ENCODE measurements around the gene ZNF862.

The ZNF862 gene

DNA sequence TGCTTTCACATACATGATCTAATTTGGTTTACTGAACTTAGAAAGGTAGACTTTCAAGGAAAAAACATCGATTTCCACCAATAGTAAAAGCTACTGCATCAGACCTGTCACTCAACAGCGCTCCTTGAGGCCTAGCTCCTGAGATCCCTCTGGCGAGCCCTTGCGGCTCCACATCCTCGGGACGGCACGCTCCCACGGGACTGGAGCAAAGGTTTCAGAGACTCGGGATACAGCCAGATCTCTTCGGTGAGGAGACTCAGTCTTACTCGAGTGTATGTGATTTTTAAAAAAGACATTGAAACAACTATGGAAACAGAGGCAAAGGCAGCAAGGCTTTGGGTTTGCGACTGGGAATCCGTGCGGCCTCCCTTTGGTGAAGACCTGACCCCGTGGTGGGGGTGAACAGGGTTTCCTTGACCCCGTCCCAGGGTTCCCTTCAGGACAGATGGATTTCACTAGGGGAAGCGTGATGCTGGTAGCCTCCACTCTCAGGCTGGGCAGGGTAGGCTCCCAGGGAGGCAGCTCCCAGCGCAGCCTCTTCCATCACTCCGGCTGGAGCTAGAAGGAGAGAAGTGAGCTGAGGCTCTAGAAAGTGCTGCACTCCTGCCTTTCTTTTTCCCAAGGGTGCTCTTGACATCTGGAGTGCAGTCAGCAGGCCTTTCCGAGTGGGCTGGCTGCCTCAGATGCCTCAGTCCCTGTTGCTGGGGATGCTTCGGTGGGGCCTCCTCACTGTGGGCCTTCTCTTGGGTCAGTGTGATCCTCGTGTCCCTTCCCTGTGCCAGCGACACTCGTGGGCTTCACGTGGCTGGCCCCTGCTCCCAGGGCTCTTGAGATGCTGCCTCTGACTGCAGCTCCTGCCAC is 29.8 kb downstream of the ZNF862 start:
- DNase-seq: no peak

DNA sequence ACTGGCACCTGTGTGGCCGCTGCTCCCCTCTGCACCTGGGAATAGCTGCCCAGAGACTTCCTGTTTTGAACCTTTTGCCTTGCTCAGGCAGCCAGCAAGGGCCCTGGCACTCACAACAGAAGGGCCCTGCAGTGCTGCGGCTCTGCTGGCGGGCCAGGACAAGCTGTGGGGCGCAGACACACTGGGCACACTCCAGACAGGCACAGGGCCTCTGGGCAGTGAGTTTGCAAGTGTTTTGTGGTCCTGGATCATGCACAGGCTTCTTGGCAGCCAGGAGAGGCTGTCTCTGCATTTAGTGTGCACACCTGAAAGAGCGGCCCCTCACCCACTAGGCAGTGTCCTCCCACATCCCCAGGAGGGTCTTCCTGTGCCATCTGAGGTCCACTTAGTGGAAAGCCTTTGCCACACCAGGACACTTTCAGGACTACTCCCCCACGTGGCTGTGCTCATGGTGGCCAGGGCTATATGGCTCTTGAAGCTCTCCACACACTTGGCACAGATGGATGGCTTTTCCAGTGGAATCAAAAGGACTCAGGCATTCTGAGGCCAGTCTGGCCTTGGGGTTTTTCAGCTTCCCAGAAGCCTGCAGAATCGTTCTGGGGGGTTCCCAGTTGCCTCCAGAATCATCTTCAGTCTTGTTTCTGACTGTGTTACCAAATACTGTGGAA is 30.6 kb downstream of the ZNF862 start:
- no peak for DNase-seq

DNA sequence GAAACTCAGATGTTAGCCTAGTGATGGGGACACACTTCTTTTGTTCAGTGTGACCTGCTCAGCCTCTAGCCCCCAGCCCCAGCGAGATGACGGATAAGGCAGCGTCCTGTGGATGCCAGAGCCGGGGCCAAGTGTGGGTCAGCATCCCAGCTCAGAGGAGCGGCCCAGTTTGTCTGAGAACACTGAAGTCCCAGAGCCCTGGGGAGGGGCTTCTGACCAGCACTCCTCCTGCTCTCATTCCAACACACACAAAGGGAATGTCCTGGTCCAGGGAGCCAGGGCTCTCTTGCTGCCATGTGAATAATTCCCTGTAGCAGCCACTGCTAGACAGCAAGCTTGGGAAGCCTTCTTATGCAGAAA is 31.1 kb downstream of the ZNF862 start:
- DNase-seq: no peak

DNA sequence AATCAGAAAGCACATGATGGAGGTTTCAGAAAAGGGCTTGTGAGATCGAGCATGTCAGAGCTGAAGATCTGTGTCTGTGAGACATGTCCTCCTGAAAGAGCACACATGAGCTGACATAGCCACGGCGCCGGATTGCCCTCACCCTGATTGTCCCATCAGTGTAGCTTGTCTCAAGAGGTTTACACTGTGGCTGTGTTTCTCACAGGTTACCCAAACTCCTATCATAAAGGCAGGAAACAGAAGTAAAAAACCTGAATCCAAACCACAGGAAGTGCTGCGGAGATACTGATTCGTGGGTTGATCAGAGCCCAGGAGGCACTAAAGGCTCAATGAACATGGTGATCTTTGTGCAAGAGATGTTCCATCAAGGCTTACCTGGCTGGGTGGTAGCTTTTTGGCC is 31.7 kb downstream of the ZNF862 start:
- no peak for DNase-seq

DNA sequence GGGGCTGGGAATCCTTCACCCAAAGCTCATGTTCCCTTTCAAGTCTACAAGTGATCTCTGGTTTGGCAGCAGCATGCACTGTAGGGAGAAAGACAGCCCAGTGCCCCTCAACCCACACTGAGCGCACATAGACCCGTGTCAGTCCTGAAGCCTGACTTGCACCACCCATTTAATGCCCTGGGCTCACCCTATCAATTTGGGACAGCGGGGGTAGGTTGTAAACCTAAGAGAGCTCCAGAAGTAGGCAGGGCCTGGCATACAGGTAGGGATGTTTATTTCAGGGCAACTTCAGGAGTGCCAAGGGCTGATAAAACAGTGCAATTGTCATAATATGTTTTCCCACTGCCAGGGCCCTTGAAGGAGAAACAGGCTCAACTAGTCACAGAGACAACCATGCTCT is 32.1 kb downstream of the ZNF862 start:
- no peak for DNase-seq

DNA sequence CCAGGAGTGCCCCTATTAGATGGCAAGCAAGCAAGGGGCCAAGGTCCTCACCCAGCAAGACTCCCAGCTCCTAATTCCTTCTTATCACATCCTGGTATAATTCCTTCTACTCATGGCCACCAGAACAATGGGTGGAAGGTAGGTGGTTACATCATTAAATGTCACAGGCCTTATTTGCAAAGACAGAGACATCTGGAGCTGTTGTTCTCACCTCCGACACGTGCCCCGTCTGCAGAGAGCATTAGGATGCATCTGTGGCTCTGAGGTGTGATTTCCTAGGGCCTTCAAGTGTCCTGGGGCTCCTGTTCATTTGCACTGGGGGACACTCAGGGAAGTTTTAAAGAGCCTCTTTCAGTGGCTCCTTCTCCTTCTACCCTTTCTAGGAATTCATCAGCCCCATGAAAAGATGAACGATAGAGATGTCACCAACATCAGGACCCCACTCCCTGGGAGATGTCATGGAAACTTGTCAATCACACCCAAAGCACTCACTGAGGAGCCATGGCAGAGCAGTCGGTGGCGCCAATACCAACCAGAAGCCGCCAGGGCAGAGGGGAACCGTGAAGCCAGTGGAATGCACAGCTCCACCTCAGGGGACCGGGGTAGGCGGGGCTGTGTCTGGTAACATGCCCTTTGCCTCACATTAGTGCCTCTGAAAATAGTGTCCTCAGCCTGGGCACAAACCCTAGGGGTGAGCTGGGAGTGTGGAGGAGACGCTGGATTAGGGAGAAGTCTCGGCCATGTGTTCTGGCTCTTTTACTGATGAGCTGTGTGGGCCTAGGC is 32.7 kb downstream of the ZNF862 start:
- DNase-seq: no peak

DNA sequence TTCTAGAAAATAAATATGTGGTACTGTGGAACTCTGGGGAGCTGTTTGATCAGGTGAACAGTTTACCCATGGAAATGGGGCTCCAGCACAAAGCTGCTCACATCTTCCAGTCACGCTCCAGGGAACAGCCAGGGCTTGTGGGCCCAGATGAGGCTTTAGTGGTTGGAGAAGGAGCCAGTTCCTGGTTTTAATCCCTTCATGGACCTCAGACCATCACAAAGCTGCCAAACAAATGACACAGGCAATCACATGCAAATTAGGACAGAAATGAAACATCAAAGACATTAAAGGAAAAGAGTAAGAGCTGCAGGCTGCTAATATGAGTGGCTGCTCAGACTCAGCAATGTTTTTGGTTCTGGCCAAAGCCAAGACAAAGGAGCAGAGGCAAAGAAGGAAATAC is 33.4 kb downstream of the ZNF862 start:
- DNase-seq: no peak

DNA sequence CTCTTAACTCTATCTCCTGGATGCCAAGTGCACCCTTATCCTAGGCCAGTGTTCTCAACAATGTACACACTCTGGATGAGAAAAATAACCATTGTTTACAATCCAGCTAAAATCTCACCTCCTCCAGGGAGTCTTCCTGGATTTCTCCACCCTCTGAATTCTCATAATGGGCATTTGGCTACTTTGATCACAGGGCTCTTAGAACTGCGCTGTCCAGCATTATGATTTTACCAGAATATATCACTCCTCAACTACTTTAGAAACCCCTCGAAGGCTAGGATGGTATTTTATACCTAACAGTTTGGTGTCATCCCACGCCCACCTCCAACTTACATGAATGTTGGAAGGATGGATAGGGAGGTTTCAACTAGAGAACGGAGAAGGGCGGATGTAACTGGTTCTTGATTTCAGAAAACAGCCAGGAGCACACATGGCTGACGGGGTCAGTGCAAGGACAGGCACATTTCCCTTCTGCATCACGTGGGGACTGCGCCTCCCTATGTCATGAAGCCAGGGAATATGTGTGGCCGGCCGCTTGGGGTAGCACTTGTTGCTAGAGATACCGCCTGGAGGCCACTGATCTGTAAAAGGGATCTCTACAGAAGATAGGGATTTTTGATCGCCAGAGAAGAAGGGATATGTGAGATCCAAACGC is 34.4 kb downstream of the ZNF862 start:
- peak in 1 of 2 experiments; percentile 56 for DNase-seq

DNA sequence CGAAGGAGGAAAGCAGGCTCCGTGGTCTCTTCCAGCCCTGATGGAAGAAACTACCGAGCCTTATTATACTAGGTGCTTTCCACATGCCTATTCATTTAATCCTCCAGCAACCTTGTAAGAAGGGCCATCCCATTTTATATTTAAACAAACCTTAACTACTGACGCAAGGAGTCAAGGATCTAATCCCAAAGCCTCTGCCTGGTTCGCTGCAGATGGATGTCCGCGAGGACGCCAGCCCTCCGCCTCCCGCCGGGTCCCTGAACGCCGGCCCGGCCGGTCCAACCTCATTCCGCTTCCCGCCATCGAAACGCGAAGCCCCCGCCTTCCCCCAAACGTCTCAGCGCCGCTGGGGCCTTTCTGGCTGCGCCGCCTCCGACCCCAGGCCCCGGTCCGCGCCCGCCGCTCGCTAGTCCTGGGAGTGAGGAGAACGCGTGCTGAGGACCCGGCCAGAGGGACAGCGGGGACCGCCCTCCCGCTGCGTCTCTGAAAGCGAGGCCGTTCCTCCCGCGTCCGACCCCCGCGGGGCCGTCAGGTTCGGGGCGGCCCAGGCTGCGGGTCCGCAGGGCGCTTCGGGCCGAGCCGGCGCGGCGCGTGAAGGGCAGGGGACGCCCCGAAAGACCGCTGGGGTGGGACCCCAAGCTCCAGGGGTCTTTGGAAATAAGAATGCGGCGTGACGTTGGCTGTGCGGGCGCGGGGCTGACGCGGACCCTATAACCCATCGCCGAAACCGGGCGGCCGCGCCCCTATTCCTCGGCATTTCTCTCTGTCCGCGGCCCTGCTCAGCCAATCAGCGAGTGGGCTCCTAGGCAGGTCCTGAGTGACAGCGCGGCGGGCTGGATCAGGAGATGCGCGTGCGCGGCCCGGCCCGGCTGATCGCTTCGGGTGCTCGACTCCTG is 35.1 kb downstream of the ZNF862 start, which contains the start of gene ATP6V0E2:
TSS of gene ATP6V0E2 (plus strand) at position 896 of the 896 bp plus-strand sequence. CDS start 97 bp downstream, outside the sequence.
- peak; percentile 89 to 96 for DNase-seq

DNA sequence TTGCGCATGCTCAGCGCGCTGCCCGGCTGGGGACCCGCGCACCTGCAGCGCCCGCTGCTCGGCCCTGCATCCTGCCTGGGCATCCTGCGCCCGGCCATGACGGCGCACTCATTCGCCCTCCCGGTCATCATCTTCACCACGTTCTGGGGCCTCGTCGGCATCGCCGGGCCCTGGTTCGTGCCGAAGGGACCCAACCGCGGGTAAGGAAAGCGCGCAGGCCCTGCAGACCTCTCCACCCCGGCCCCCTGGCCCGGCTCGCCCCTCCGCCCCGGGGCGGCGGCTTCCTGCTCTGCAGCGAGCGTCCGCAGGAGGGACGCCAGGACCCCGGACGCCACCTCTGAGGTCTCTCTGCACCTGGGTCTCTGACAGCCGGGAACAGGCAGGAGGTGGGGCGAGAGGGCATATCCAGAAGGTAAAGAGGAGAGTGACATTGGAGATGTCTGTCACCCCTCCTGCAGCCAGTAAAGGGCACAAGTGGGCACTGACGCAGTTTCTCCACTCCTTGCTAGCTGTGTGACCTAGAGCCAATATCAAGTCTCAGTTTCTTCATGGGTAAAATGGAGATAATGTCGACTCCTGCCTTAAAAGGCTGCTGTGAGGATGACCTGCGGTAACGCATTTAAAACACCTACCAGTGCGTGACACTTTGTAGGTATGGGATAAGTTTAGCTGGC is 35.9 kb downstream of the ZNF862 start:
- DNase-seq: no peak

DNA sequence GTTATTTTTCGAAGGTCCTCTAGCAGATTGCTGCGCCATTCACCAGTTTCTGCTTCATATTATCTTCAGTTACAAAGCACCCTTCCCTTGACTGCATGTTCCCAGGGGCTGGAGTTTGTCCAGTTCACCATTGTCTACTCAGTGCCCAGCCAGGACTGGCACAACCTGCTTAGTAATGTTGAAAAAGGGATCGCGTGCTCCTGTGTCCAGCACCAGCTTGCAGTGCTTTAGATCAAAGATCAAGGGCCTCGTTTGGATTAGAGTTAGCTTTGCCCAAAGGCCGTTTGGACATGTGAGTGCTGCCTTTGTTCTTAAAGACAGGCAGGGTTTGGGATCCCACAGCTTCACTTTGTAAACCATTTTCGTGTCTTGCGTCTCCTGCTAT is 36.5 kb downstream of the ZNF862 start:
- DNase-seq: no peak

DNA sequence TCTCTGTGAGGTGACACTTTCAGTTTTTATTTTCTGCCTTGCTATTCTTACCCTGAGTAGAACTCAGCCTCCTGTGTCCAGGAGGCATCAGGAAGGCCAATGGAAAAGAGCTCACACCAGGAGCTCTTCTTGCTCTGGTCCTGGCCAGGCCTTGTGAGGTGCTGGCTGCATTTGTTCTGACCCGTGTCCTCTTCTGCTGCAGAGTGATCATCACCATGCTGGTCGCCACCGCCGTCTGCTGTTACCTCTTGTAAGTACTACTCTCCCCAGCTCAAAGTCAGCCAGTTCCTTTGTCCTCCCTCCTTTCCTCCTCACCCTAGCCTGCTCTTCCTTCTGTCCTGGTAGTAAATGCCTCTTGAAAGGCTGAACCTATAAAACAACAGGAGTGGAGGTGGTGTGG is 37.2 kb downstream of the ZNF862 start:
- no peak for DNase-seq

DNA sequence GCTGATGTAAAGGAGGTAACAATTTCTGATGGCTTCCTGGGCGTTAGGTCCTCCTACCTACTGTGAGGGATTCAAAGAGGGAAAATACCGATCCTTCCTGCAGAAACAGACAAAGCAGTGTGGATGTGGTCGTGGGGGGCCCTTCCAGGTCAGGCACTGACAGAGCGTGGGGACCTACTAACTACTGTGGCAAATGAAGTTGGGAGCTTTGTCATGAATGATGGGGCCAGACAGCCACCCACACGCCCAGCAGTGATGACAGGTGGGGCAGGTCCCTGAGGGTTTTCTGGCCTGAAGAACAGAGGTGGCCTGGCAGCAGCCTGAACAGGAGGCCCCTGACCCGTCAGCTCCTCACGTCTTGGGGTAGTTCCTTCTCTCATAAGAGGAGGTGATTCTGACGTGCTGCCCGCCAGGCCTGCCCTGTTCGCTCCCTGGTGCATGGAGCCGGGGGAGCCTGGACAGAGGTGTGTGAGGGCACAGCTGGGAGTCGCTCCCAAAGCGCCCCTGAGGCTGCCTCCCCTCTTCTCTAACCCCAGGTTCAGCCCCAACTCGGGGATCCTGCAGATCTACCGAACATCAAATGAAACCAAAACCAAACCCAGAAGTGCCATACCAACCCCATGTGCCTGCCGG is 39.8 kb downstream of the ZNF862 start:
- no peak for DNase-seq

DNA sequence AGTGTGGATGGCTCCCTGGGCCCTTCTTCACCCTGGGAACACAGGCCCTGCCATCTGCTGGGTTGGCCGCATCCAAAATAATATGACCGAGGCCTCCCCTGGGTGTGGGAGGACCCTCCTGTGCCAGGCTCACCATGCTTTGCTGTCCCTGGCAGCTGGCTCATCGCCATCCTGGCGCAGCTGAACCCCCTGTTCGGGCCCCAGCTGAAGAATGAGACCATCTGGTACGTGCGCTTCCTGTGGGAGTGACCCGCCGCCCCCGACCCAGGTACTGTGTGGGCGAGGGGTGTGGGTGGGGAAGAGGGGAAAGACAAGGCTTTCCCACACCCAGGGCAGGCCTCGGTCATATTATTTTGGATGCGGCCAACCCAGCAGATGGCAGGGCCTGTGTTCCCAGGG is 40.3 kb downstream of the ZNF862 start:
- DNase-seq: peak in 1 of 2 experiments; percentile 85

DNA sequence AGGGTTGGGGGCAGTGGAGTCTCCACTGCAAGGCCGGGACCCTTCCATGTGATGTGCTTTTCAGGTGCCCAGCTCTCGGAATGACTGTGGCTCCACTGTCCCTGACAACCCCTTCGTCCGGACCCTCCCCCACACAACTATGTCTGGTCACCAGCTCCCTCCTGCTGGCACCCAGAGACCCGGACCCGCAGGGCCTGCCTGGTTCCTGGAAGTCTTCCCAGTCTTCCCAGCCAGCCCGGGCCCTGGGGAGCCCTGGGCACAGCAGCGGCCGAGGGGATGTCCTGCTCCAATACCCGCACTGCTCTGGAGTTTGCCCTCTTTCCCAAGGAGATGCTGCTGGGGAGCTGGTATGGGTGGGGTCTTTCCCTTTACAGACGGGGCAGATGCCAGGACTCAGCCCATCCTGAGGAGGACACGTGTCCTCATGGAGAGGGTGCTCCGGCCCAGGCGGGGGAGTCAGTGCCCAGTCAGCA is 41.1 kb downstream of the ZNF862 start:
- DNase-seq: peak in 1 of 2 experiments; percentile 69

DNA sequence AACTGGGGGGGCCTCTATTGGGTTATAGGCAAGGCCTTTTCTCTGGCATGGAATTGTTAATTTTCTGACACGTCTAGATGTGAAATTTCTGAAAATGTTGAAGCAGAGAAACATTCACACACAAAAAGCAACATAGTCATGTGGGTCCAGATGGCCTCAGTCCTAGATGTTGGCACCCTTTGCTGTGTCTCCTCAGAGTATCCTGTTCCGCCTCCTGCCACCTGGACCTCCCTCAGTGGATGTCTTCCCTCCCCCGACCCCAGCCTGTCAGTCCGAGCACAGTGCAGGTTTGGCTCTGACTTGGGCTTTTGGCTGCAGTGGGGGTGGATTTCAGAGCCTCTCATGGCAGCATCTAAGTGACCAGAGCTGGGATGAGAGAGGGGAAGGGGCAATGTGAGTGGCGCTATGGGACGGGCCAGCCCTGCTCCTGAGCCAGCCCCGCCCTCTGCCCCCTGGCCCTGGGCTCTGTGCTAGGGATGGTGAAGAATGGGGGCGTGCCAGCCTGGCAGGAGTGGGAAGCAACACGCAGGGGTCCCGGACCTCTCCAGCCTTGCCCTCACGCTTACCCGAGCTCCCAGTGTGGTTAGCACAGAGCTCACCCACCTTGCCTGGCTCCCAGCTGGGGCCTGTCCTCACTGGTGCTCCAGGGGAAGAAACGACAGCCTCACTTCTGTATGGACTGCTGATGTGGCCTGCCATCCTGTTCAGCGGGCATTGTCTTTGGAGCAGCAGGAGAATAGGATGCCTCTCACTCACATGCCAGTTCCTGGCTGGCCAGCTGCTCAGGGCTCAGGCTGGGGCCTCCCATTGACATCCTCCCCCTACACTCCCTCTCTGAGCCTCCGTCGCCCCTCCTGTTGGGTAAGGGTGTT is 41.8 kb downstream of the ZNF862 start:
- peak; percentile 49 to 88 for DNase-seq

DNA sequence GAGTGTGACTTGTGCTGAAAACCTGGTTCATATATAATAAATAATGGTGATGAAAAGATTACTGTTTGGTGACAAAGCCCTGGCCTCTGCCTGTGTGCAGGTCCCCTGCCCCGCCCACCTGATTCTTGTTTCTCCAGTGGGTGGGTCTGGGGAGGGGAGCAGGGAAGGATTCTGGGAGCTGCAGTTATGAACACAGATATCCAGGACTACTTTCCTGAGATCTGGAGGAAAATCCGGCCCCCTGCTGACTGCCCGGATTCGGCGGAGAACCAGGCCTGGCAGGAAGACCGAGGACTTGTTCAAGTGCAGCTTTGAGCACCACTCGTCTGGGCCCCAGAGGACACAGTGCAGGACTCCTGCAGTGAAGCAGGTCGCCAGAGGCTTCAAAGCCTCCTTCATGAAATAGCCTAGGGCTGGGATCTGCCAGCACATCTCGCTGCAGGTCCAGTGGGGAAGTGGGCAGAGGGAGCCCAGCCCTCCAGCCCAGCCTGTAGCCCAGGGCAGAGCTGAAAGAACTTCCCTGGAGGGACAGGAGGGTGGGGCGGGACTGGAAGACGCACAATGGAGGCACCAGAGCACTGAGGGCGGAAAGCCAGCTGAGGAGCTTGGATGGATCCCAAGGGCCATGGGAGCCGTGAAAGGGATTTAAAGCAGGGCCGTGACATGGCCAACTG is 42.6 kb downstream of the ZNF862 start:
- DNase-seq: peak in 1 of 2 experiments; percentile 77

DNA sequence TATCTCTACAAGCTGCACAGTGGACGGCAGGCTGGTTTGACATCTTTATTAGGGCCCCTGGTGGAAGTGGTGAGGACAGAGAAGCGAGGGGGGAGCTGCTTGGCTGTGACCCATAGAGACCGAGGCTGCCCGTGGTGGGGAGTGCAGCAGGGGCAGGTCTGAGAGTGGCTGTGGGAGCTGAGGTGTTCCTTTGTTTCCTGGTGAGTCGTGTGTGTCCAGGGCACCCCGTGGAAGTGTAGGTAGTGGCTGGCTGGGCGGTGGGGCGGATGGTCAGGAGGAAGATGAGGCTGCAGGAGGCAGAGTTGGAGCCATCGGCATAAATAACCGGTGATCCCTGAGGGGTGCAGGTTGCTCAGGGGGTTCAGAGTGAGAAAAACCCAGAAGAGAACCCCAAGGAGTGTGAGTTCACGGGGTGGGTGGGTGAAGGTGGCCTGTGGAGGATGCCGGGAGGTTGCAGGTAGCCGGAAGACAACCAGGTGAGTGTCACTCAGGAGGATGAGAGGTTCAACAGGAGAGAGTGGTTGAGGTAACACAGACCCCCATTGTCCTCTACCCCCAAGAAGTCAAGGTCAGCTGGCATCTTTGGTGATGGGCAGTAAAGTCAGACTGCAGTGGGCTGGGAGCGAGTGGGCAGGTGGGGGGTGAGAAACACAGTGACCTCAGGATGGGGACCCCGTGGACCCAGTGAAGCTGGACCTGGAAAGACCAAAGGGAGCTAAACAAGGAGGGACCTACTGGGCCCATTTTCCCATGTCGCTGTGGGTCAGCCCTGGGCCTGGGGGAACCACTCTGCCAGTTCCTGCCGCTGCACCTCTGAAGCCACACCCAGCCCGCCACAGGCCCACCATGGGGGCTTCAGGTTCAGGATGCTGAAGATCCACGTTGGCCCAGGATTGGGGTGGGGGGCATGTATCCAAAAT is 43.4 kb downstream of the ZNF862 start:
- DNase-seq: no peak

All from NCI-H446 (cell line).